ENCODE measurements around the gene EID2. TPM values are rescaled to one million over a fixed set of nuclear protein-coding genes. Genes with fewer than 3 reads are reported as not detected.

The EID2 gene
- polyA plus RNA-seq, 1 of the 3 experiments (the other 2 are of a cell fraction), result 14.1 TPM

DNA sequence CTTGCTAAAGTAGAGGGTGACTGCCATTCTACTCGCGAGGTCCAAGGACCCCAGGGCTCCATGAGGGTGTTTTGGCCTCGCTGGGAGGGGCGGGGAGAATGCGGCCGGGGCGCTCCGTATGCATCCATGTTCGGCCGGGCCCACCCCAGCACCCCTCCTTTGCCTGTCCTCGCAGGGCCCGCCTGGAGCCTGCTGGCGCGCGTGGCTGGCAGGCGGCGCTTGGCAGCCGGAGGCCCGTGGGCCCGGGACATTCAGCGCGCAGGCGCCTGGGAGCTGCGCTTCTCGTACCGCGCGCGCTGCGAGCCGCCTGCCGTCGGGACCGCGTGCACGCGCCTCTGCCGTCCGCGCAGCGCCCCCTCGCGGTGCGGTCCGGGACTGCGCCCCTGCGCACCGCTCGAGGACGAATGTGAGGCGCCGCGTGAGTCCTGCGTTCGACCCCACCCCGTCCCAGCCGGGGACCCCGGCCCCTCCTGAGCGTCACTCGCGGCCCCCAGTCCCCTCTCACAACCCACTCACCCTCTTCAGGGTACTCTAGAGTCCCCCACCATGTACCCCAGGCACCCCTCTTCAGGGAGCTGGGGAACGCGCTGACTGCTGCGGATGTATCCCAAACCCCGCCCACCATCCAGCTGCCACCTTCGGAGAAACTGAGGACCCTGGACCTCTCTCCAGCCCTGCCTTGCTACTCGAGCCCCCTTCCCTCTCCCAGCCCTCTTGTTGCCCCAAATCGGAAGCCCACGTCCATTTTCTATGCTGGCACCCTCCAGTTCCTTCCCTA, 37.1 kb downstream of the EID2 start:
- CTCF ChIA-PET, result interaction anchor here (0.6 to 2.0 kb wide), 11 partner anchors 9 to 89 kb away, joined by 3 to 7 read pairs (median 4); partner anchors contain the start of genes EID2B and SELENOV
- H3K27ac ChIP-seq (ENCODE audit: low read depth in 2 of 2, low read length in 1 of 2), result no peak overlapping the region
- no peaks in the 10 kb centered on the region; the same call in 1 of the 2 replicates for H3K27me3 ChIP-seq (ENCODE audit: insufficient read depth)
- H3K9ac ChIP-seq, result no peak overlapping the region
- POLR2A ChIA-PET, result interaction anchor here (0.6 kb wide), 1 partner anchor 1890 kb away, joined by 5 read pairs; no protein-coding TSS in a partner anchor
- TF ChIP-seq REST (IDR thresholded peaks at IDR 0.05; ENCODE audit: low read depth, low read length) (0 out of 2 replicates have a peak, but pooled peaks have one; percentile 21), SMC3 (IDR thresholded peaks at IDR 0.05; ENCODE audit: low read depth, low read length) (0 out of 2 replicates have a peak, but pooled peaks have one; percentile 12), TCF12 (IDR thresholded peaks at IDR 0.05) (no peak), NRF1 (IDR thresholded peaks at IDR 0.05; ENCODE audit: low read depth, low read length) (peak; percentile 64), RCOR1 (IDR thresholded peaks at IDR 0.05; ENCODE audit: low read length) (no peak), MAX (IDR thresholded peaks at IDR 0.05; ENCODE audit: low read depth) (peak; percentile 93), EP300 (IDR thresholded peaks at IDR 0.05; ENCODE audit: borderline replicate concordance in 1 of 2, low read depth in 1 of 2, low read length in 1 of 2) (no peak)
- TF ChIP-seq, protein P1, sequence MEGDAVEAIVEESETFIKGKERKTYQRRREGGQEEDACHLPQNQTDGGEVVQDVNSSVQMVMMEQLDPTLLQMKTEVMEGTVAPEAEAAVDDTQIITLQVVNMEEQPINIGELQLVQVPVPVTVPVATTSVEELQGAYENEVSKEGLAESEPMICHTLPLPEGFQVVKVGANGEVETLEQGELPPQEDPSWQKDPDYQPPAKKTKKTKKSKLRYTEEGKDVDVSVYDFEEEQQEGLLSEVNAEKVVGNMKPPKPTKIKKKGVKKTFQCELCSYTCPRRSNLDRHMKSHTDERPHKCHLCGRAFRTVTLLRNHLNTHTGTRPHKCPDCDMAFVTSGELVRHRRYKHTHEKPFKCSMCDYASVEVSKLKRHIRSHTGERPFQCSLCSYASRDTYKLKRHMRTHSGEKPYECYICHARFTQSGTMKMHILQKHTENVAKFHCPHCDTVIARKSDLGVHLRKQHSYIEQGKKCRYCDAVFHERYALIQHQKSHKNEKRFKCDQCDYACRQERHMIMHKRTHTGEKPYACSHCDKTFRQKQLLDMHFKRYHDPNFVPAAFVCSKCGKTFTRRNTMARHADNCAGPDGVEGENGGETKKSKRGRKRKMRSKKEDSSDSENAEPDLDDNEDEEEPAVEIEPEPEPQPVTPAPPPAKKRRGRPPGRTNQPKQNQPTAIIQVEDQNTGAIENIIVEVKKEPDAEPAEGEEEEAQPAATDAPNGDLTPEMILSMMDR (IDR thresholded peaks at IDR 0.05), result peak; percentile 63
- no peaks in the 10 kb centered on the region for H4K20me1 ChIP-seq (ENCODE audit: insufficient read depth)
- WGBS (ENCODE audit: low lambda C conversion rate), result 71% methylated on average over 13 of the region's 69 CpGs
- no peaks in the 10 kb centered on the region for H3F3A ChIP-seq (replicated peaks; ENCODE audit: insufficient read depth)
- H3K9me3 ChIP-seq, result no peaks in the 10 kb centered on the region
- H3K4me2 ChIP-seq, result no peak overlapping the region
- H3K4me1 ChIP-seq (ENCODE audit: control insufficient read depth in 1 of 2, insufficient read depth in 2 of 2, low read depth in 1 of 2, low read length in 1 of 2), result peaks cover 0 to 10% of the 10 kb centered on the region in 2 experiments; a peak in 1 of 4 replicates
- no peaks in the 10 kb centered on the region for H3K9me2 ChIP-seq
- peak; percentile 91 for DNase-seq
- peak overlapping the region; percentile 68; the same call in 1 of the 2 replicates for H2AFZ ChIP-seq (ENCODE audit: low read depth)
- H3K79me2 ChIP-seq (ENCODE audit: insufficient read depth), result no peaks in the 10 kb centered on the region
- H3K36me3 ChIP-seq (replicated peaks in 1 of 2; ENCODE audit: control insufficient read depth in 1 of 2, insufficient read depth in 2 of 2, low read length in 1 of 2), result no peaks in the 10 kb centered on the region
- peak overlapping the region in 1 of 2 experiments; percentile 35; a peak in 1 of 4 replicates for H3K4me3 ChIP-seq (ENCODE audit: low read depth in 2 of 2, low read length in 1 of 2)

GRCh38 chr19:39501340-39501739, 38.6 kb downstream of the EID2 start:
- POLR2A ChIA-PET, result no interaction called here
- CTCF ChIA-PET, result interaction anchor here (2.0 to 3.0 kb wide), 3 partner anchors 10 to 32 kb away, joined by 4 to 15 read pairs (median 13); partner anchors contain the start of gene EID2B
- H2AFZ ChIP-seq (ENCODE audit: low read depth), result no peak overlapping the region
- 39% methylated on average over 5 of the region's 5 CpGs for WGBS (ENCODE audit: low lambda C conversion rate)
- H3K27ac ChIP-seq (ENCODE audit: low read depth in 2 of 2, low read length in 1 of 2), result no peak overlapping the region
- no peaks in the 10 kb centered on the region for H3K9me3 ChIP-seq
- H3K4me2 ChIP-seq, result no peak overlapping the region
- H4K20me1 ChIP-seq (ENCODE audit: insufficient read depth), result no peaks in the 10 kb centered on the region
- no peaks in the 10 kb centered on the region for H3K79me2 ChIP-seq (ENCODE audit: insufficient read depth)
- no peaks in the 10 kb centered on the region; the same call in 1 of the 2 replicates for H3K27me3 ChIP-seq (ENCODE audit: insufficient read depth)
- H3K4me1 ChIP-seq (ENCODE audit: control insufficient read depth in 1 of 2, insufficient read depth in 2 of 2, low read depth in 1 of 2, low read length in 1 of 2), result peaks cover 0 to 9% of the 10 kb centered on the region in 2 experiments; a peak in 1 of 4 replicates
- TF ChIP-seq RFX5 (IDR thresholded peaks at IDR 0.05; ENCODE audit: low read length), result no peak
- TF ChIP-seq FOSL2 (IDR thresholded peaks at IDR 0.05; ENCODE audit: borderline replicate concordance, low read depth), result no peak
- no peak for TF ChIP-seq SIN3A (IDR thresholded peaks at IDR 0.05; ENCODE audit: borderline replicate concordance, low read depth, low read length)
- no peak for TF ChIP-seq EP300 (IDR thresholded peaks at IDR 0.05; ENCODE audit: borderline replicate concordance in 1 of 2, low read depth in 1 of 2, low read length in 1 of 2)
- TF ChIP-seq JUND (IDR thresholded peaks at IDR 0.05), result no peak
- TF ChIP-seq TEAD4 (IDR thresholded peaks at IDR 0.05; ENCODE audit: borderline replicate concordance, insufficient read depth), result no peak
- no peak for TF ChIP-seq USF1 (IDR thresholded peaks at IDR 0.05; ENCODE audit: borderline replicate concordance, low read depth)
- no peak for TF ChIP-seq GABPA (IDR thresholded peaks at IDR 0.05; ENCODE audit: low read depth)
- TF ChIP-seq RCOR1 (IDR thresholded peaks at IDR 0.05; ENCODE audit: low read length), result no peak
- no peak for TF ChIP-seq GATA2 (CRISPR knock-in tag; IDR thresholded peaks at IDR 0.05)
- no peak for TF ChIP-seq SMC3 (IDR thresholded peaks at IDR 0.05; ENCODE audit: low read depth, low read length)
- TF ChIP-seq POLR2AphosphoS5 (IDR thresholded peaks at IDR 0.05; ENCODE audit: low read depth, low read length), result no peak
- no peak for TF ChIP-seq RAD21 (IDR thresholded peaks at IDR 0.05; ENCODE audit: low read length)
- TF ChIP-seq YY1 (IDR thresholded peaks at IDR 0.05; ENCODE audit: low read depth), result no peak
- TF ChIP-seq NRF1 (IDR thresholded peaks at IDR 0.05; ENCODE audit: low read depth, low read length), result no peak
- no peak overlapping the region for H3K9ac ChIP-seq
- DNase-seq, result no peak
- no peaks in the 10 kb centered on the region for H3K36me3 ChIP-seq (replicated peaks in 1 of 2; ENCODE audit: control insufficient read depth in 1 of 2, insufficient read depth in 2 of 2, low read length in 1 of 2)
- H3F3A ChIP-seq (replicated peaks; ENCODE audit: insufficient read depth), result no peaks in the 10 kb centered on the region
- no peak overlapping the region for H3K4me3 ChIP-seq (ENCODE audit: low read depth in 2 of 2, low read length in 1 of 2)
- no peaks in the 10 kb centered on the region for H3K9me2 ChIP-seq
